ENCODE data around the gene SCGB1D1.

The SCGB1D1 gene

DNA sequence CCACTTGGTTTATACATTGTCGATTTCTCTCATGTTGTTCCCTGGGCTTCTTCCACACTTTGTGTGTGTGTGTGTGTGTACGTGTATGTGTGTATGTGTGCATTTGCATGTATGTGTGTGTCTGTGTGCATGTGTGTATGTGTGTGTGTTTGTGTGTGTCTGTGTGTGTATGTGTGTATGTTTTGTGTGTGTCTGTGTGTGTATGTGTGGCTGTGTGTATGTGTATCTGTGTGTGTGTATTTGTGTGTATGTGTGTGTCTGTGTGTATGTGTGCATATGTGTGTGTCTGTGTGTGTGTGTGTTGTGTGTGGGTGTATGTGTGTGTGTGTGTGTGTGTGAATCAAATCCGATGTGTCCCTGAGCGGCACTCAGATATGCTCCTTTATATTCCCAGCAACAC is 47.5 kb downstream of the SCGB1D1 start:
- DNase-seq: no peak

DNA sequence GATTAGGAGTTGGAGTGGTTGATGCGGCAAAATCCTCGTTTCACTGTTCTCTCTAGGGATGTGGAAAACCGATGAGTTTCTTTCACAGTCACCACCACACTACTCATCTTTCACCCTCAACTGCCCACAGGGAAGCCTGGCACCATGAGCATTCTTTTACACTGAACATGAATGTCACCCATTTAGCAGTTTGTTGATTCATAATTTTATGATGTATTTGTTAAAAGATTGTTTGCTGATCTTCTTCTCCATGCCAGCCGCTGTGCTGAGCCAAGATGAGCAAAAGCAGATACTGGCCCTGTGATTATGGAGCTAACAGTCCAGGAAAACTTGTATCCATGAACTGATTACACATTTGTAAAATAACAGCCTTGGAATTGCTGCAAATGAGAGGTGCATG is 48.1 kb downstream of the SCGB1D1 start:
- DNase-seq: no peak

GRCh38 chr11:62241095-62241494 is 51.1 kb downstream of the SCGB1D1 start:
- DNase-seq: no peak

DNA sequence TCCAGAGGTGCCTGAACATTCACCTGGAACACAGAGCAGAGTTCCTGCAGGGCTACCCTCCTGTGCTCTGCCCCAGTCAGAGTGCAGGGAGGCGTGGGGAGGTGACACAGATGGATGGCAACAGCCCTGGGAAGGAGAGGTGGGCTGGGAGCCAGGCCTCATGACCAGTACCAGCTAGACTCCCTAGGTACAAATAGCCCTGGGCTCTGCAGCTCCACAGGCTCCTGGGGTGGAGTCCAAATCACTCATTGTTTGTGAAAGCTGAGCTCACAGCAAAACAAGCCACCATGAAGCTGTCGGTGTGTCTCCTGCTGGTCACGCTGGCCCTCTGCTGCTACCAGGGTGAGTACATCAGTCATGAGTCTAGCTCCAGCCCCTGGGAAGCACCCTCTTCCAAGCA is 52.0 kb downstream of the SCGB1D1 start, which contains the start of gene SCGB1D2:
SCGB1D2 (plus strand) TSS at position 219 of the 400 bp plus-strand sequence; CDS start at position 288, 69 bp downstream.
- no peak for DNase-seq

All from activated T-cell treated with anti-CD3 and anti-CD28 coated beads, Interleukin-2, amount 50 U/mL, for 1 hour (primary cell).